Effector memory CD4-positive, alpha-beta T cell (primary cell): ENCODE results near the gene AGO3.
A peak's percentile ranks its signal among the peaks of the same experiment; 100 is the strongest.

Experiments used
- DNase-seq, 3 donors: peaks; one replicate each; pipeline ENCODE4 v3.0.0-alpha.2; 2020
- H3K27ac ChIP-seq: 2 replicates; pipeline ENCODE4 v1.7.0; 2013; ENCODE audit warnings: mild to moderate bottlenecking, low read length, moderate library complexity; ENCODE audit not compliant: insufficient read depth, poor library complexity, severe bottlenecking
- H3K27me3 ChIP-seq: replicated peaks from 2 replicates; pipeline ENCODE4 v1.7.0; 2013; ENCODE audit warnings: mild to moderate bottlenecking, low read length; ENCODE audit not compliant: insufficient read depth, control insufficient read depth, poor library complexity, severe bottlenecking
- H3K36me3 ChIP-seq: 2 replicates; pipeline ENCODE4 v1.7.0; 2013; ENCODE audit warnings: mild to moderate bottlenecking, low read length, moderate library complexity; ENCODE audit not compliant: control insufficient read depth, insufficient read depth
- H3K4me1 ChIP-seq: 2 replicates; pipeline ENCODE4 v1.7.0; 2013; ENCODE audit warnings: low read length, mild to moderate bottlenecking; ENCODE audit not compliant: control insufficient read depth, insufficient read depth, poor library complexity, severe bottlenecking
- H3K4me3 ChIP-seq: 2 replicates; pipeline ENCODE4 v1.7.0; 2013; ENCODE audit warnings: low read length, low read depth, mild to moderate bottlenecking; ENCODE audit not compliant: insufficient read depth, poor library complexity, severe bottlenecking
- H3K9me3 ChIP-seq: 2 replicates; pipeline ENCODE4 v1.7.0; 2013; ENCODE audit warnings: mild to moderate bottlenecking, low read length, moderate library complexity; ENCODE audit not compliant: control insufficient read depth

AGO3 gene

GRCh38 chr1:35923791-35924221 lies 7.1 kb upstream of the AGO3 start:
- H3K9me3 ChIP-seq = no peaks in the 10 kb centered on the region
- no peaks in the 10 kb centered on the region for H3K27me3 ChIP-seq
- H3K36me3 ChIP-seq = peaks cover 14% of the 10 kb centered on the region
- H3K27ac ChIP-seq = no peak overlapping the region
- DNase-seq = no peak
- H3K4me3 ChIP-seq = no peak overlapping the region
- H3K4me1 ChIP-seq = no peaks in the 10 kb centered on the region

- Histone ChIP-seq H3K9me3 (no peaks in the 10 kb centered on the region), H3K27ac (no peak overlapping the region), H3K36me3 (peaks cover 4% of the 10 kb centered on the region), H3K27me3 (no peaks in the 10 kb centered on the region), H3K4me1 (no peaks in the 10 kb centered on the region), H3K4me3 (no peak overlapping the region)
- DNase-seq = no peak
Measured at GRCh38 chr1:35924838-35925237, 6.1 kb upstream of the AGO3 start.

- H3K9me3 ChIP-seq = no peaks in the 10 kb centered on the region
Measured at GRCh38 chr1:35925741-35926140, 5.2 kb upstream of the AGO3 start.

GRCh38 chr1:35927472-35927871 lies 3.4 kb upstream of the AGO3 start:
- H3K27me3 ChIP-seq = no peaks in the 10 kb centered on the region
- no peaks in the 10 kb centered on the region for H3K9me3 ChIP-seq
- no peak for DNase-seq
- no peaks in the 10 kb centered on the region for H3K36me3 ChIP-seq
- no peaks in the 10 kb centered on the region for H3K4me1 ChIP-seq
- no peak overlapping the region for H3K27ac ChIP-seq
- H3K4me3 ChIP-seq = no peak overlapping the region

More at GRCh38 chr1:35925741-35926140, 5.2 kb upstream of the AGO3 start:
- no peaks in the 10 kb centered on the region for H3K36me3 ChIP-seq
- no peaks in the 10 kb centered on the region for H3K27me3 ChIP-seq
- H3K27ac ChIP-seq = no peak overlapping the region
- no peaks in the 10 kb centered on the region for H3K4me1 ChIP-seq
- H3K4me3 ChIP-seq = no peak overlapping the region
- no peak for DNase-seq

- H3K9me3 ChIP-seq = no peaks in the 10 kb centered on the region
- no peaks in the 10 kb centered on the region for H3K4me1 ChIP-seq
- peak overlapping the region; percentile 88 for H3K4me3 ChIP-seq
- peak overlapping the region; percentile 92 for H3K27ac ChIP-seq
- DNase-seq = peak in 2 of 3 donors; percentile 10 to 20
- no peaks in the 10 kb centered on the region for H3K27me3 ChIP-seq
- H3K36me3 ChIP-seq = no peaks in the 10 kb centered on the region
Measured at GRCh38 chr1:35929730-35930592, 944 bp upstream of the AGO3 start.

- Histone ChIP-seq H3K27ac (peak overlapping the region; percentile 92), H3K4me1 (no peaks in the 10 kb centered on the region), H3K9me3 (no peaks in the 10 kb centered on the region), H3K36me3 (no peaks in the 10 kb centered on the region), H3K4me3 (peak overlapping the region; percentile 88), H3K27me3 (no peaks in the 10 kb centered on the region)
- peak in 2 of 3 donors; percentile 1 to 16 for DNase-seq
Measured at GRCh38 chr1:35931446-35932157, 697 bp downstream of the AGO3 start.

GRCh38 chr1:35932158-35932636 lies 1.3 kb downstream of the AGO3 start:
- Histone ChIP-seq H3K4me3 (peak overlapping the region; percentile 88), H3K36me3 (no peaks in the 10 kb centered on the region), H3K27me3 (no peaks in the 10 kb centered on the region), H3K4me1 (no peaks in the 10 kb centered on the region), H3K27ac (no peak overlapping the region), H3K9me3 (no peaks in the 10 kb centered on the region)
- no peak for DNase-seq

GRCh38 chr1:35932941-35933340 lies 2.0 kb downstream of the AGO3 start:
- Histone ChIP-seq H3K27me3 (no peaks in the 10 kb centered on the region), H3K9me3 (no peaks in the 10 kb centered on the region), H3K4me1 (no peaks in the 10 kb centered on the region), H3K36me3 (no peaks in the 10 kb centered on the region), H3K4me3 (no peak overlapping the region), H3K27ac (no peak overlapping the region)
- no peak for DNase-seq

GRCh38 chr1:35935442-35936388 lies 4.8 kb downstream of the AGO3 start:
- Histone ChIP-seq H3K27me3 (no peaks in the 10 kb centered on the region), H3K9me3 (no peaks in the 10 kb centered on the region)

More at GRCh38 chr1:35935442-35936388, 4.8 kb downstream of the AGO3 start:
- no peak overlapping the region for H3K4me3 ChIP-seq
- H3K27ac ChIP-seq = no peak overlapping the region
- H3K4me1 ChIP-seq = no peaks in the 10 kb centered on the region
- H3K36me3 ChIP-seq = no peaks in the 10 kb centered on the region
- DNase-seq = no peak
